HL-60 (cell line): ENCODE data around the gene TRAF3IP3.

Experiments used
- DNase-seq, 2 experiments: peaks; one replicate each; pipeline ENCODE4 v3.0.0-alpha.2; 2010 to 2020; ENCODE audit warnings: low read depth in 1 of 2, low spot score in 1 of 2
- H3K27ac ChIP-seq: fragments of 250-450 bp; sonication (Bioruptor Pico); replicated peaks from 2 replicates; pipeline ENCODE4 v1.5.1; 2020; ENCODE audit warnings: mild to moderate bottlenecking, moderate library complexity
- H3K27me3 ChIP-seq: fragments of 250-450 bp; sonication (Bioruptor Pico); 2 replicates; pipeline ENCODE4 v1.5.1; 2021; ENCODE audit warnings: mild to moderate bottlenecking, moderate library complexity; ENCODE audit not compliant: insufficient read depth, poor library complexity, severe bottlenecking
- H3K4me3 ChIP-seq: replicated peaks from 2 replicates; pipeline ENCODE4 v1.5.1; 2011; ENCODE audit warnings: mild to moderate bottlenecking, control low read depth, low read length; ENCODE audit not compliant: insufficient read depth
- GABPA ChIP-seq: IDR thresholded peaks from 2 replicates; pipeline ENCODE4 v1.6.1; 2012; ENCODE audit warnings: low read depth
- POLR2AphosphoS5 ChIP-seq: IDR thresholded peaks from 2 replicates; pipeline ENCODE4 v1.6.1; 2012; ENCODE audit warnings: low read depth
- SPI1 ChIP-seq: IDR thresholded peaks from 2 replicates; pipeline ENCODE4 v1.6.1; 2012; ENCODE audit warnings: low read depth, mild to moderate bottlenecking, borderline replicate concordance
- TF ChIP-seq, protein P1 (sequence below): IDR thresholded peaks from one replicate; pipeline ENCODE4 v1.5.1; 2011; ENCODE audit warnings: low read length, control low read depth, inconsistent platforms; ENCODE audit not compliant: insufficient read depth
- TF ChIP-seq, protein P2 (sequence below): IDR thresholded peaks from 2 replicates; pipeline ENCODE4 v1.6.1; 2012; ENCODE audit warnings: low read depth; ENCODE audit not compliant: insufficient replicate concordance

The TRAF3IP3 gene

DNA sequence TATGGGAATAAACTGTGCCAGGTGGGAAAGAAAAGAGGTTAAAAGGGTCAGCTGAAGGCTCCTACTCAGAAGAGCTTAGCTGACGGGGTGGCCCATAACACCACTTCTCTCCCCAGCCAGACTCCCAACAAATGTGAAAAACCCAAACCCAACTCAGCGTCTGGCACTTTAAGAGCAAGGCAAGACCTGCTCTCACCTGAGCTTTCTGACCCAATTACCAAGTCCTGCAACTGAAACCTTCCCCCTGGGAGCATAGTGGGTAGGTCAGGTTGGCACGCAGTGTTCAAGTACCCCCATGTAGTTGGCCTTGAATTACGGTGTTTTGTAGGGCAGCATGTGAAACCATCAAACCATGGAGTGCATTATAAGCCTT, 46.9 kb downstream of the TRAF3IP3 start:
- no peak for DNase-seq
- Histone ChIP-seq H3K27ac (no peak overlapping the region), H3K27me3 (no peaks in the 10 kb centered on the region), H3K4me3 (no peak overlapping the region)
- TF ChIP-seq GABPA (no peak), POLR2AphosphoS5 (no peak), SPI1 (no peak)
- TF ChIP-seq, protein P1, sequence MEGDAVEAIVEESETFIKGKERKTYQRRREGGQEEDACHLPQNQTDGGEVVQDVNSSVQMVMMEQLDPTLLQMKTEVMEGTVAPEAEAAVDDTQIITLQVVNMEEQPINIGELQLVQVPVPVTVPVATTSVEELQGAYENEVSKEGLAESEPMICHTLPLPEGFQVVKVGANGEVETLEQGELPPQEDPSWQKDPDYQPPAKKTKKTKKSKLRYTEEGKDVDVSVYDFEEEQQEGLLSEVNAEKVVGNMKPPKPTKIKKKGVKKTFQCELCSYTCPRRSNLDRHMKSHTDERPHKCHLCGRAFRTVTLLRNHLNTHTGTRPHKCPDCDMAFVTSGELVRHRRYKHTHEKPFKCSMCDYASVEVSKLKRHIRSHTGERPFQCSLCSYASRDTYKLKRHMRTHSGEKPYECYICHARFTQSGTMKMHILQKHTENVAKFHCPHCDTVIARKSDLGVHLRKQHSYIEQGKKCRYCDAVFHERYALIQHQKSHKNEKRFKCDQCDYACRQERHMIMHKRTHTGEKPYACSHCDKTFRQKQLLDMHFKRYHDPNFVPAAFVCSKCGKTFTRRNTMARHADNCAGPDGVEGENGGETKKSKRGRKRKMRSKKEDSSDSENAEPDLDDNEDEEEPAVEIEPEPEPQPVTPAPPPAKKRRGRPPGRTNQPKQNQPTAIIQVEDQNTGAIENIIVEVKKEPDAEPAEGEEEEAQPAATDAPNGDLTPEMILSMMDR = no peak
- TF ChIP-seq, protein P2, sequence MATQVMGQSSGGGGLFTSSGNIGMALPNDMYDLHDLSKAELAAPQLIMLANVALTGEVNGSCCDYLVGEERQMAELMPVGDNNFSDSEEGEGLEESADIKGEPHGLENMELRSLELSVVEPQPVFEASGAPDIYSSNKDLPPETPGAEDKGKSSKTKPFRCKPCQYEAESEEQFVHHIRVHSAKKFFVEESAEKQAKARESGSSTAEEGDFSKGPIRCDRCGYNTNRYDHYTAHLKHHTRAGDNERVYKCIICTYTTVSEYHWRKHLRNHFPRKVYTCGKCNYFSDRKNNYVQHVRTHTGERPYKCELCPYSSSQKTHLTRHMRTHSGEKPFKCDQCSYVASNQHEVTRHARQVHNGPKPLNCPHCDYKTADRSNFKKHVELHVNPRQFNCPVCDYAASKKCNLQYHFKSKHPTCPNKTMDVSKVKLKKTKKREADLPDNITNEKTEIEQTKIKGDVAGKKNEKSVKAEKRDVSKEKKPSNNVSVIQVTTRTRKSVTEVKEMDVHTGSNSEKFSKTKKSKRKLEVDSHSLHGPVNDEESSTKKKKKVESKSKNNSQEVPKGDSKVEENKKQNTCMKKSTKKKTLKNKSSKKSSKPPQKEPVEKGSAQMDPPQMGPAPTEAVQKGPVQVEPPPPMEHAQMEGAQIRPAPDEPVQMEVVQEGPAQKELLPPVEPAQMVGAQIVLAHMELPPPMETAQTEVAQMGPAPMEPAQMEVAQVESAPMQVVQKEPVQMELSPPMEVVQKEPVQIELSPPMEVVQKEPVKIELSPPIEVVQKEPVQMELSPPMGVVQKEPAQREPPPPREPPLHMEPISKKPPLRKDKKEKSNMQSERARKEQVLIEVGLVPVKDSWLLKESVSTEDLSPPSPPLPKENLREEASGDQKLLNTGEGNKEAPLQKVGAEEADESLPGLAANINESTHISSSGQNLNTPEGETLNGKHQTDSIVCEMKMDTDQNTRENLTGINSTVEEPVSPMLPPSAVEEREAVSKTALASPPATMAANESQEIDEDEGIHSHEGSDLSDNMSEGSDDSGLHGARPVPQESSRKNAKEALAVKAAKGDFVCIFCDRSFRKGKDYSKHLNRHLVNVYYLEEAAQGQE = no peak

DNA sequence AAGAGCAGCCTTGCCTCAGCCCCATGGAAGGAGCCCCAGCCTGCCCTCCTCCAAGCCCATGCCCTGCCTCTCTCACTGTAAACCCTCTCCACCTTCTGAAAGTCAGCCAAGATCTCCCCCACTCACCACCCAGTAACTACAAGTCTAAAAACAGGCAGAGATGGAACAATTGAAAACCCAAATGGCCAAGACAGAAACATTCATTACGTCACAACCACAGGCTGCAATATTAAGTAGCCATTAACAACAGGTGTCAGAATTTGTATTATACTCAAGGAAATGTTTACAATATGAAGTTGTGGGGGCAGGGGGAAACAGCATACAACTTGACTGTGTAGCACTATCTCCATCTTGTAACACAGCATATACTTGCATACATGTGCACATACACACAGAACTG, 47.7 kb downstream of the TRAF3IP3 start:
- H3K27ac ChIP-seq = no peak overlapping the region
- no peak overlapping the region for H3K4me3 ChIP-seq
- TF ChIP-seq, protein P1 = no peak
- H3K27me3 ChIP-seq = no peaks in the 10 kb centered on the region
- DNase-seq = no peak

DNA sequence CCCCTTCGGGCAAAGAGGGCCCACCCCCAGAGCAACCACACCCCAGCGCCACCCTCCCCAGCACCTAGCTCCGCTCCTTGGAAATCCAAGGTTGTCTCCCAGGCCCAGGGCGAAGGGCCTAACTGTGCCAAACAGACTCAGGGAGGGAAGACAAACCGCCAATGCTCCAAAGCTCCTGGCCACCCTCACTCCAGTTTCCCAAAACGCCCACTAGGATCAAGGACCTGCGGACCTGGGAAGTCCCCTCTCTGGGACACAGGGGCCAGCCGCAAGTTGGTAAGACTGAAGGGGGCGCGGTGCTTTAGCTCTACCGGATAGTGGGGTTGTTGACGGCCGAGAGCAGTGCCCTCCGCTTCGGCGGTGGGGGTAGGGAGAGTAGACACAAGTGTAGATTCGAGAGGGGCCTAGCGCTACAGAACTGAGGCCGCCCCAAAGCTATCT, 49.5 kb downstream of the TRAF3IP3 start:
- TF ChIP-seq GABPA (no peak), POLR2AphosphoS5 (no peak), SPI1 (no peak)
- TF ChIP-seq, protein P1 = no peak
- TF ChIP-seq, protein P2 = no peak
- DNase-seq = no peak
- Histone ChIP-seq H3K27ac (no peak overlapping the region), H3K27me3 (no peaks in the 10 kb centered on the region), H3K4me3 (no peak overlapping the region)

DNA sequence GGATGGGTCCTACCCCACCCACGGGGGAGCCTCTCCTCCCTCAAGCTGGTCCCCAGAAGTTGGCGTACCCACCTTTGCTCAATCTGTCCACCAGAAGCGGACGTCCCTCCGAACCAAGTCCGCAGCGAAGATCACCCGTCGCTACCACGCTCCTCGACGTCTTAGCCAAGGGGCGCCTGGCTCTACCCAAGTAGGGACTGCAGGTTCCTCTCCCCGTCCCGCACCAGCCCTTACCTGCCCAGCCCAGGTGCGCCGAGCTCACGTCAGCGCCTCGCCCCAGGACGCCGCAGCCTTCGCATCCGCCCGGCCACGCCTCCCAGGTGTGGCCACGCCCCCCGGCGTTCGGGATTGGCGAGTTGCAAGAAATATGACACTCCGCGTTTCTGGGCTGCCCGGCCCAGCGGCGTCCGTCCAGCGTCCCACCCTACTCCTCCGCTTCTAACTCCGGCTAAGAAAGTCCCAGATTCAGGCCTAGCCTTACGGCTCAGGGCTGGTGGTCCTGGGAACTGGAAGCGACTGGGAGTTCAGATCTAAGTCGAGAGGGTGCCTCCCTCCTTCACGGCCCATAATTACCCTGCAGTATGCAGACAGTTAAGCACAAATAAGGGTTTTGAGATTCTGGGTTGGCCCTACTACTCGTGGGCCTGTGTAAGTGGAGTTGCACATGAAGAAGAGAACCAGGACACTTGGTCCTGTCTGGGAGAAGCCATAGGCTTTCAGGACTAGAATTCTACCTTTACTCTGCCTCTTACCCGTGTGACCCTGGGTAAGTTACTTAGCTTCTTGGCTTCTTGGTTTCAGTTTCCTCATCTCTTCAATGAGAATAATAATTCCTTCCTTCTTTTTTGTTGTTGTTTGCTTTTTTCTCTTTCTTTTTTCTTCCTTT, 50.3 kb downstream of the TRAF3IP3 start, which contains the start of gene IRF6:
IRF6 (minus strand) TSS at position 268 of the 886 bp plus-strand sequence. CDS start 4,729 bp downstream, outside the sequence.
- Histone ChIP-seq H3K27me3 (no peaks in the 10 kb centered on the region), H3K27ac (no peak within 1 kb of the TSS), H3K4me3 (no peak within 1 kb of the TSS)
- peak in 1 of 2 experiments; percentile 8 for DNase-seq
- TF ChIP-seq GABPA = no peak
